ENCODE measurements around the gene TMEM204.

TMEM204 gene

DNA sequence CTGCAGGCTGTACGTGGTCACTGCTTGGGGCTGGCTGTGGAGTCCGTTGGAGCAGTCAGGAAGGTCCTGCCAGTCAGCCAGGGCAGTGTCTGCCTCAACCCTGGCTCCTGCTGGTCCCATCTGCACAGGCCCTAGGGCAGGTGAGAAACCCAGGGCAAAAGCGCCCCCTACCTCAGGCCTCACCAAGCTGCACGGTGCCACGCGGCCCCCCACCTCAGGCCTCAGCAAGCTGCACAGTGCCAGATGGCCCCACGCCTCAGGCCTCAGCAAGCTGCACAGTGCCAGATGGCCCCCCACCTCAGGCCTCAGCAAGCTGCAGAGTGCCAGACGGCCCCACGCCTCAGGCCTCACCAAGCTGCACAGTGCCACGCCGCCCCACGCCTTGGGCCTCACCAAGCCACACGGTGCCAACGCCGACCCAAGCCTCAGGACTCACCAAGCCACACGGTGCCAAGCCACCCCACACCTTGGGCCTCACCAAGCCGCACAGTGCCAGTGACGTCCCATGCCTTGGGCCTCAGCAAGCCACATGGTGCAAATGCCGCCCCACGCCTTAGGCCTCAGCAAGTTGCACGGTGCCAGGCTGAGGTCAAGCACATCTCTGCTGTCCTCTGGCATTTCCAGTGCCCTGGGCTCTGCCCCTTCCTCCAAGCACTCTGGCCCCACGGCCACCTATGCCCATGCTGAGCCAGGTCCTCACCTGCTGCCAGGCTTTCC, 5.5 kb downstream of the TMEM204 start:
- DNase-seq (ENCODE audit: low read depth), result no peak

DNA sequence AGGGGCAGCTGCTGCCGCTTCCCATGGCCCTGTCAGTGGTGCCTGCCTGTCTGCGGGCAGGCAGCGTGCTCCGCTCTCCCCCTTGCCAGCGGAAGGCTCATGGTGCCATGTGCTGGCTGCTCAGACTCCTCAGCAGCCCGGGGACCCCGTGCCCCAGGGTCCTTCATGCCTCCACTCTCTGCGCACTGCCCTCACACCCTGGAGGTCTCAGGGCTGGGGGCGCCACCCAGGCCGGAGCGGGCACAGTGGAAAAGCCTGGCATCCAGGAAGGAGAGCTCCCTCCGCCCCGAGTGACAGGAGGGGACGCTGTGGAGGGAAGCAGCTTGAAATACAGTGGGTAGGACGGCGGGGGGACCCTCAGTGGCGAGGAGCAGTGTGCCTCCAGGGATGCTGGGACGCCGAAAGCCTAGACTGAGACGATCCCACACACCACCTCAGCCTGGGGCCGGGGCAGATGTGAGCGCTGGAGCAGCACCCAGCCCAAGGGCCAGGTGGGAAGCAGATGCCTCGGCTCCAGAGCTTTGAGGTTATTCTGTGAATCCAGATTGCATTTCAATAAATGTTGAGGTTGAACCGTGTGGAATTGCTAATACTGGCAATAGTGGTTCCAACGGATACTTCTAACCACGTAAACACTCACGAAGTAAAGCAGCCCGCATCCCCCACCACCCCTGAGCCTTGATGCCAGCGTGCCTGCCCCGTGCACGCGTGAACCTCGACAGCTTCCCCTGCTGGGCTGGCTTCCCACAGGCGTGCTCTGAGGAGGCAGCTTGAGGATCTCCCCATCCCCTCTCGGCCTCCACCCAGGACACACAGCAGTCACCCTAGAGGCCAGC, 6.5 kb downstream of the TMEM204 start:
- no peak for DNase-seq (ENCODE audit: low read depth)

DNA sequence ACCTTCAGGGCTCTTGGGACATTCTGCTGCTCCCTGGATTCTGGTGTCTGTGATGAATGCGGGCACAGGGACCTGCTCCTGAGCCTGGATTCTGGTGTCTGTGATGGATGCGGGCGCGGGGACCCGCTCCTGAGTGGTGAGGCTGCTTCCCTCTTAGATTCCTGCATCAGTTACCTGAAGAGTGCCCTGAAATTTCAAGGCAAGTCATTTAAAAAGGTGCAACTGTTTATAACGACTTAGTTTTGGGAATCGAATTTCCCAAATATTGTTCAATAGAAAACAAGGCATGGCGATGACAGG, 7.0 kb downstream of the TMEM204 start:
- DNase-seq (ENCODE audit: low read depth), result no peak

DNA sequence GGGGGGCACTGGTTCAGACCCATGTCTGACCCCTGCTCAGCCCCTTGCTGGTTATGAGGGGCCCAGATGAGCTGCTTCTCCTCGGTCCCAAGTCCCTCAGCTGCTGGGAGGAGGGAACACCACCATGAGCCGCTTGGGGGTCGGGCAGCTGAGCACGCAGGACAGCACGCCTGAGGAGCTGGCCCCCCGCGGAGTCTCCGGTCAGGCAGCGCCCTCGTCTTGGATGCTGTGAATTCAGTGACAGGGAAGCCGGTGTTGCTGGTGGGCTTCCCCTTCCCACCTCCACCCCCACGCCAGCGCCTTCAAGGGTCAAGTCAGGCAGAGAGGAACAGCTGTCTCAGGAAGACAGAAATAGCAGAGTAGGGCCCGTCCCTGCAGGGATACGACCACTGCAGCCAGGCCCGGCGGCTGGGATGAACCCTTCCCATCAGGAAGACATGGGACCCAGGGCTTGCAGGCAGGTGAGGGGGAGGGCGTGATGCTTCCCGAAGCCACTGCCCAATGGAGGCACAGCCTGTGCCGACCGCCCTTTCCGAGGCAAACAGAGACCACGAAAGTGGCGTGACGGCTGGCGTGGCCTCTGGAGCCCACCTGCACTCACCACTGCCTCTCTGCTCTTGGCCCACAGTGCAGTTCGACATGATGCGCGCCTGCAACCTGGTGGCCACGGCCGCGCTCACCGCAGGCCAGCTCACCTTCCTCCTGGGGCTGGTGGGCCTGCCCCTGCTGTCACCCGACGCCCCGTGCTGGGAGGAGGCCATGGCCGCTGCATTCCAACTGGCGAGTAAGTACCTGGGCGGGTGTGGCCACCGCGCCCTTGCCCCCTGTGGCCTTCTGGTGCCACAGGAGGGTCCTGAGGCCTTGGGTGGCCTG, 8.1 kb downstream of the TMEM204 start:
- DNase-seq (ENCODE audit: low read depth), result no peak

DNA sequence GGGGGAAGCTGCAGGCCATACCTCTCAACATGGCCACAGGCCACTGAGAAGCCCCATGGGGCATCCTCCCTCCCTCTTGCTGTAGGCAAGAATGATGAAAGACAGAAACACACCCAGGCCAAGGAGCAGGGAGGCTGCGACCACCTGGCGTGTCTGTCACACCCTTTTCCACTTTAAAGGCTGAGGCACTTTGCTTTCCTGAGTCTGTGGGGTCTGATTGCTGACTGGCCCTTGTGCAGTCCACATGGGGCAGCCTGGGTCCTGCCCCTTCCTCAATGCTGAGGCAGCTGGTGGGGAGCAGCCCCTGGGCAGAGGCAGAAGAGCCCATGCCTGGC, 8.7 kb downstream of the TMEM204 start:
- DNase-seq (ENCODE audit: low read depth), result no peak

DNA sequence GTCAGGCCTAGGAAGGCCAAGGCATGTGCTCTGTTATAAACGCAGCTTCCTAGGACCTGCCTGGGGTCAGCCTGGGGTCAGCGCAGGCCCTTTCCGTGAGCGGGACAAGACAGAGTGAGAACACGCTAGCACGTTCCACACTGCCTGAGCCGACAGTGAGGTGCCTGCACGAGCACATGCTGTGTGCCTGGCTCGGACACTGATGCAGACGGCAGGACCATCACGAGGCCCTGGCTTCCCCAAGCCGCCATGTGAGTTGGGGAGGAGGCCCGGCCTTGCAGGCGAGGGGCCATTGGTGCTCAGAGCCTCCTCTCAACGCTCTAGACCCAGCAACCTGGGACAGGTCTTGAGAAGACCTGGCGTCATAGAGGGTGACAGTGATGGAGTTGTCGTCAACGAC, 9.1 kb downstream of the TMEM204 start:
- DNase-seq (ENCODE audit: low read depth), result no peak

DNA sequence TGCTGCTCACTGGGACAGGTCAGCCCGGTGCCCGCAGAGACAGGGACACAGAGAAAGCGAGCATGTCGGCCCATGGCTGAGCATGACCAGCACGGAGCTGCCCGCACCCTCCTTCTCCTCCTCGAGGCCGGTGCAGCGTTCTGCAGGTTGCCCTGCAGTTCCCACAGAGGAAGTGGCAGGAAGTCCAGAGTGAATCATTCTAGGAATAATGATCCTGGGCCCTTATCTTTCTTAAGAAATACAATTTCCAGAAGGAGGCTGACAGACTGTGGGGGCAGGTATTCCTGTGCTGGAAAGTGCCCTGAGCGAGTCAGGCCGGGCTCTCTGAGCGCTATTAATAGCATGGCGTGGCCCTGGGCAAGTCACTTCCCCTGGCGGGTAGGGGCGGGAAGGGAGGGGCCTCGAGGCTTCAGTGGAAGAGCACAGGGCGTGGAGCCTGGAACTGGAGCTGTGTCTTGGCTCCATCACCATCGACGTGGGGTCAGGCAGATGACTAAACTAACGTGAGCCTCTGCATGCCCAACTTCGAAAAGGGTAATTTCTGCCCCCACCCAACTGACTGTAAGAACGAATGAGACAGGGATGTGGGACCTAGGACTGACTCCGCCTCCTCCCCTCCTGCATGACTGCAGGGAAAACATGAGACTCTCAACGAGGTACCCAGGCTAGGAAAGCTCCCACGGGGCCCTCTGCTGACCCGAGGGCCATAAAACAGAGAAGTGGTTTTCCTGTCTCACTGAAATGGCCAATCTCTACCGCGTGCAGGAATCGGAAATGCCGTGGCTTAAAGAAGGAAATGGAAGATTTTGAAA, 9.8 kb downstream of the TMEM204 start:
- DNase-seq (ENCODE audit: low read depth), result peak; percentile 79

DNA sequence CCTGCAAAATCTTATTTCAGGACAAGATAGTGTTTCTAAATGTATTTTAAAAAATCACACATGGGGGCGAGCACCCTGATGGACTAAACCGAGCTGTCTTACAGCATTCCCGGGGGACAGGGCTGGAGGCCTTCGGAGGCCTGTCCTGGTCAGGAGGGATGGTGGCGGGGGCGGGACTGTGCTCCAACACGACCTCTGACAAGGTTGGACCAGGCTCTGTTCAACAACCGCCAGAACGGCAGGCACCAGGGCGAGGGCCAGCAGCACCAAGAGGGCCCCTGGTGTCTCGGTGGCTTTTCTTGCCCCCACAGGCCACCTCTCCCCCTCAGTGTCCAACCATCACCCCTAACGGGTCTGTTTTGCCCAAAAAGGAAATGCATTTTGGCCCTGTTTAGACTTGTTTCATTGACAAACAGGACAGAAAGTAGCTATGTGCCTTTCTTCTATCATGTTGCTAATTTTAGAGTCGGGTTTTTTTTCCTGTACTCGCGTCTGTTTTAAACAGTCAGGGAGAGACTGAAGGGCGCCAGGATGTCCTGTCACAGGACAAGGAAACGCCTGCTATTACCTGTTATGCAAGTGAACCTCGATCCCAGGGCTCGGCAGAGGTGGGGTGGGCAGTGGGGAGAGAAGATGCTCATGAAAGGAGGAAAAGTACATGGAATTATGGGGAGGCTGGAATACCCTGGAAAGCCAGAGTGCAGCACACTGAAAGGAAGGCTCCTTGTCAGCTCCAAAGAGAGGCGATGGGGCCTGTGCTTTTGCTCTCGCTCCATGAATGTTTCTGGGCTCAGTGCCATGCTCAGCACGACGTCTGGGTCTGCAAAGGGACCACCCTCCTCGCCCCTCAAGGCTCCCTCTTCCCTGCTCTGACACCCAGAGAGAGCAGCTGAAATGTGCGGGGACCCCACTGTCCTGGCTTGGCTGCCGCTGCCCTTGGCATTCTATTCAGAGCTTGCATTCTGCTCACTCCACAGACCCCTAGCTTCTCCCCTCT, 11.9 kb downstream of the TMEM204 start:
- no peak for DNase-seq (ENCODE audit: low read depth)

DNA sequence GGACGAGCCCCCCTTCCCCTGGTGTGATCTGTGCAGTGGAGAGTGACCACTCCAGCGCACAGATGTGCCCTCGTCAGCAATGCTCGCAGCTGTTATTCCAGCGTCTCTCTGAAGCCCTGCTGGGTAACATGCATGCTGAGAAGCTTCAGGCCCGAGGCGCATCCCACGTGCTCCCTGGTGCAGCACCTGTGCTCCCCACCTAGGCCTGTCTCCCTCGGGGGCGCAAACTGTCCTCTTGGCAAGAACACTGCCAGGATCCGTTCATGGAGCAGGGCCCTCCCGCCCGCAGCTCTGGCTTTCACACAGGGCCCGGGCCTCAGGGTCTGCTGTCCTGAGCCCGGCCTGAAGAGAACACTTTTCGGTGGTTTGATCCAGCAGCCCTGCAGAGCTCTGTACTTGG, 13.0 kb downstream of the TMEM204 start:
- no peak for DNase-seq (ENCODE audit: low read depth)

DNA sequence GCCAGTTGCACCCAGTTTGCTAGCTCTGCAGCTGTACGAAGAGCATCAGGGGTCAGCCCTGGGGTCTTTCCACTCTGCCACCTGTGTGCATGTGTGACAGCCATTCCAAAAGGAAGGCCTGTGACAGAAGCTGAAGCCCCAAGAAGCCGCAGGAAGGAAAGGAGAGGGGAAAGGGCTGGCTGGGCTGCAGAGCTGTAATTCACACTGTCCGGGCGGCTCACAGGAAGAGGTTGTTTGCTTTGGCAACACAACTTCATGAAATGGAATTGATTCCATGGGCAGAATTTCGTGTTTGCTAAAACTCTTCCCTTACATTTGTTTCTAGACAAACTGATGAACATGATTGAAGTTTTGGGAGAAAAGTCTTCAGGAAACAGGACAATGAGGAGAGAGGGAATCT, 14.8 kb downstream of the TMEM204 start:
- DNase-seq (ENCODE audit: low read depth), result no peak

DNA sequence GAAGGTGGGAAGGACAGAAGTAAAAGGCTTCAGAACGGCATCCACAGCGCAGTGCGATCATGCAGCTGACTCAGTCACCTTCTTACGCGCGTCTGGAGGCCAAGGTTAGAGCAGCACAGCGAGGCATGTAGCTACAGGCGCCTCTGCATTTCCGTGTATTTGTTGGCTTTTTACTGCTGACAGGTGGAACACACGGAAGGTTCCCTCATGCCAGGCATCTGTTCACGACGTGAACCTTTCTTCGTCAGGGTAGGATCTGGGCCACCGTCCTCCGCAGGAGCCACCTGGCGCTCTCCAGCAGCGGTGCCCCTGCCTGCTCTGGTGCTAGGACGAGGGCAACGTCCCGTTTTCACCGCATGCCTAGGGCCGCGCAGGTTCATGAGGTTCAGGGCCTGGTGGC, 15.3 kb downstream of the TMEM204 start:
- no peak for DNase-seq (ENCODE audit: low read depth)

DNA sequence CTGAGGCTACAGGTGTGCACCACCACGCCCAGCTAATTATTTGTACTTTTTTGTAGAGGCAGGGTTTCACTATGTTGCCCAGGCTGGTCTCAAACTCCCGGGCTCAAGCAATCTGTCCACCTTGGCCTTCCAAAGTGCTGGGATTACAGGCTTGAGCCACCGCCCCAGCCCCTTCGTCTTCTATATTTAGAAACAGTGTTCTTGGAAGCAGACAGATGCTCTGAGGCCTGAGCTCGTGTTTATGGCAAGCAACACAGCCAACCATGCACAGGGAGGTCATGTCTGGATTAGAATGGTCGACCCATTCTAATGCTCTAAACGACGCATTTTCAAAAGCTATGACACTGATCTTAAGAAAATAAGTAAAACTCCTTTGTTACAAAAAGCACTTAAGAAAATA, 16.6 kb downstream of the TMEM204 start:
- DNase-seq (ENCODE audit: low read depth), result no peak

DNA sequence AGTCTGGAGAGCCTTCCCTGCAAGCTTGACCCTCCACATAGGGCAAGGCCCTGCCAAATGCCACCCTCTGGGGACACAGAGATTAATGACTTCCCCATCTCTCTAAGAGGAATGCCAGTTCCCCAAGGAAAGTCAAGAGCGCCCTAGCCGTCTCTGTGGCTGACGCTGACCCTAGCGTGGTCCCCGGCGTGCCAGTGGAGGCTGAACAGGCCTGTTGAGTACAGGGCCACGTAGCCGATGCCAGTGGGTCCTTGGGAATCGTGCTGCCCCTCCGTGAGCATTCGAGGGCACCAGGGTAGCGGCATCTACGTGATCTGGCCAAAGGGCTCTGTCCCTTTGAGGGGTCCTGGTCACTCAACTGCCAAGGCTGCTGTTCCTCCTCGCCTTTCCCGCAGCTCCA, 17.2 kb downstream of the TMEM204 start:
- DNase-seq (ENCODE audit: low read depth), result no peak

DNA sequence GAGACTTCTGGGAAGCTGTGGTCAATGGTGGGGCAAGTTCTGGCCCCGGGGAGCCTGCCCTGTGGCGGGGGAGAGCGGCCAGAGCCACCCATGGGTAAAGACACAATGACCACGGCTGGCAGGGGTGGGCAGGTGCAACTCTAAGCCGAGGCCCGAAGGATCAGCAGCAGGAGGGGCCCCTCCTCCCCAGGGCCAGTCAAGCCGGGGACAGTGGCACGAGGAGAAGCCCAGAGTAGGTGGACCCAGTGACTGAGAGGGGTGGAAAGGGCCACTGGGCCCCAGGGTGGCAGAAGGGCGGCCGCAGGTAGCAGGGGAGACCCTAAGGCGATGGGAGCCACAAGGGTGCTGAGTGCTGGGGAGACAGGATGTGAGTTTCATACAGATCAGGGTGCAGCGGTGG, 17.7 kb downstream of the TMEM204 start:
- no peak for DNase-seq (ENCODE audit: low read depth)

DNA sequence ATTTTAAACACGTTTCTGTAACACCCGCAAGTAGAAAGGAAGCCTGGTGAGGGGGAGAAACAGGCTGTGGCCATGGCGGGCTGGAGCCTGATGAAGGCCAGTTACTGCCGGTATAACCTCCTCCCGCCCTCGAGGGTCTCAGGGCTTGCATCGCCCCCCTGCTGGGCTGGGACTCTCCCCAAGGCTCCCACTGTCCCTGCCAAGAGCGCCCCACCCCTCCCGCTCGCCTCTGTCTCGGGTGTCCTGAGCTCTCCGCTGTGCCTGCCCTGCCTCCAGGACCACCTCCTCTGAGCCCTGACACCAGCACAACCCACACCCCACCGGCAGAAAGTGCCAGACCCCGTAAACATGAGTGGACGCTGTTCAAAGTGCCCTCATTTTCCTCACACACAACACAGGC, 18.7 kb downstream of the TMEM204 start:
- no peak for DNase-seq (ENCODE audit: low read depth)

DNA sequence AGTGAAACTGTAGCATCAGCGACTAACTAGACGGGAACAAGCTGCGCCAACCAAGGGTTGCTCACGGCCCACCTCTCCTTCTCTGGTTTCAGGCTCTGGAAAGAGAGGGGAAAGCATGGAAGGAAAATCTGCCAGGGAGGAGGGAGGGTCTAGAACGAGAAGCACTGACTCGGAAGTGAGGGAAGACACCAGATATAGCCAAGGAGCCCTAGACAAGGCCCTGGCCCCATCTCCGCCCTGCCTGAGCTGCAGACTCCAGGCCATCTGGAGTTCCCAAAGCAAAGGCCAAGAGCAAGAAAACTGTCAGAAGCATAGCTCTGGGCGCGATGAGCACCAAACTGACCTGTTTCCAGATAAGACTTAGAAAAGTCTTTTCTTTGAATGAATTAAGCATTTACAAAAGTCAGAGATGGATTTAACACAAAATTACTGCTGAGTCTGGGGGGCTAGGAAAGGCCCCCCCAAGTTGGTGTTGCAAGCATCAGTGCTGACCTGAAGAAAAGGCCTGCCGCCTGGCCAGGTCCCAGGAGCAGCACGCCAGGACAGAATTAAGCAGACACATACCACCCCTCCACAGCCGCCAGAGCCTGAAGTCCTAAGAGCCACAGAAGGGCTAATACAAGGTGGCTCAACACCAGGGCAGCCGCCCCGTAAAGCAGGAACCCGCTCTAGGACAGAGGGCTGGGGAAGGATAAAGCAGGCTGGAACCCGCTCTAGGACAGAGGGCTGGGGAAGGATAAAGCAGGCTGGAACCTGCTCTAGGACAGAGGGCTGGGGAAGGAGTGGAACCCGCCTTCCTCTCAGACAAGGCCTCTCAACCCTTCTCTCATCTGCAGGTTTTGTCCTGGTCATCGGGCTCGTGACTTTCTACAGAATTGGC, 20.7 kb downstream of the TMEM204 start:
- no peak for DNase-seq (ENCODE audit: low read depth)

DNA sequence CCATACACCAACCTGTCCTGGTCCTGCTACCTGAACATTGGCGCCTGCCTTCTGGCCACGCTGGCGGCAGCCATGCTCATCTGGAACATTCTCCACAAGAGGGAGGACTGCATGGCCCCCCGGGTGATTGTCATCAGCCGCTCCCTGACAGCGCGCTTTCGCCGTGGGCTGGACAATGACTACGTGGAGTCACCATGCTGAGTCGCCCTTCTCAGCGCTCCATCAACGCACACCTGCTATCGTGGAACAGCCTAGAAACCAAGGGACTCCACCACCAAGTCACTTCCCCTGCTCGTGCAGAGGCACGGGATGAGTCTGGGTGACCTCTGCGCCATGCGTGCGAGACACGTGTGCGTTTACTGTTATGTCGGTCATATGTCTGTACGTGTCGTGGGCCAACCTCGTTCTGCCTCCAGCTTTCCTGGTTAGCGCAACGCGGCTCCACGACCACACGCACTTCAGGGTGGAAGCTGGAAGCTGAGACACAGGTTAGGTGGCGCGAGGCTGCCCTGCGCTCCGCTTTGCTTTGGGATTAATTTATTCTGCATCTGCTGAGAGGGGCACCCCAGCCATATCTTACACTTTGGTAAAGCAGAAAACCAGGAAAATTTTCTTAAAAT, 21.5 kb downstream of the TMEM204 start:
- DNase-seq (ENCODE audit: low read depth), result no peak

DNA sequence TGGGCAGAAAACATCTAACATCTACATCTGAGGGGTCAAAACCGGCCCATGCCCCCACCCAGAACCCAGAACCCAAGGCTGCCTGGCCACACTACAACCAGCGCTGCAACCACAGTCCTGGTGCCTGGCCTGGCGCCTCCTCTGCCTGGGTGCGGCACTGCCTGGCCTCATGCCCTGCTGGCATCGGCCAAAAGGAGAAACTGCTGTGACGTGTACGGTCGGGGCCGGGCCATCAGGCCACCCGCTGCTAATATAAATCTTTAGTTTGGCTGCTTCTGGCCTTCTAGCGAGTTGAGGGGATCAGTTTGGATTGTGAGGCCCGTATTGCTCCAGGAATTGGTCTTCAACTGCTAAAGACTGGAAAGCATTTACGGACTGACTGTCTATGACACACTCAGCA, 22.8 kb downstream of the TMEM204 start:
- DNase-seq (ENCODE audit: low read depth), result no peak

DNA sequence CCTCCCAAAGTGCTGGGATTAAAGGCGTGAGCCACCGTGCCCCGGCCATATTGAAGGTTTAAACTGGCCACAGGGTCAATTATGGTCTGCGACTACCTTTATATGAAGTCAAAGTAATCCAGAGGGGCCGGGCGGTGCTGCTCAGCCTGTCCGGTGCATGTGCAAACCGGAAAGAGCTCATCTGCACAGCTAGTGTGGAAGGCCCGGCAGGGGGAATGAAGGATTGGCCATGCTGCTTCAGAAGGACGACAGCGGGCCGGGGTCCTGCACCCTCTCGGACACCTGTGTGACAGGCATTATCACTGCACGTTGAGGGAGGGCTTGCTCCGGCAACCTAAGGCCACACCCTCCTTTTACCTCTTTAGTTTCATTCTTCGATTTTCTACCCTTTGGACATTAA, 23.6 kb downstream of the TMEM204 start:
- DNase-seq (ENCODE audit: low read depth), result no peak
